Adipose tissue (tissue), 3 donors: ENCODE measurements around the gene RELT. TPM values are rescaled to one million over a fixed set of nuclear protein-coding genes. Genes with fewer than 3 reads are reported as not detected.
"Not testable (repeated sequence)": the region's sequence is repeated elsewhere in the genome, so short reads cannot be mapped to it uniquely, and the experiment has no call there.

ENCODE experiments used
- H3K27ac ChIP-seq: one replicate; pipeline ENCODE4 v1.5.1; 2013; ENCODE audit warnings: low read depth, low read length
- WGBS, 3 donors: extraction: QIAGEN DNeasy Blood & Tissue Kit; methylation state at CpG; one replicate each; pipeline ENCODE4 v1.1.7; 2013; 5-methylcytosine and 5-hydroxymethylcytosine counted together
- polyA plus RNA-seq, 3 donors: library from polyadenylated mRNA; stranded (reverse); fragments of 200-250 nt; gene quantifications; one replicate each; pipeline ENCODE4 v1.2.3, GENCODE V29; 2013
- donor health status: healthy with polysubstance abuse.
- donor health status: Bipolar disorder and iron deficiency.
- donor health status: healthy.

RELT gene
- polyA plus RNA-seq, 3 donors: 0.74 to 9.7 (median 2.1) TPM

DNA sequence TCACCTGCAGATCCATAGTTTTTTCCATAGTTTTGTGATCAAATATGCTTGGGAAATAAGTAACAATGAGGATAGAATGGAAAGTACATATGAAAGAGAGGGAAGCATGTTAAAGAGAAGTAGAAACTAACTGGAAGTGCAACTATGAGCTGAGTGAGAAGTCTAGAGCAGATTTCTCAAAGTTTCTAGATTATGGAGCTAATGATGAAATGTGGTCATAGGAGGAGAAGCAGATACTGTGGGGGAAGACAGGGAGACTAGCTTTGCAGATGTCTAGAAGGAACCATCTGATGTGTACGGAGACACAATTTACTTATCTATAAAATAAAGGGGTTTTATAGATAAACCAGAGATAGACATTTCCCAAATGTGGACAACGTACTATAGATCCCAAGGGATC lies 37.1 kb downstream of the RELT start:
- WGBS, 3 donors: 75 to 90% (median 87%) methylated on average over 2 of the region's 2 CpGs

GRCh38 chr11:73414977-73415651 lies 38.9 kb downstream of the RELT start:
- H3K27ac ChIP-seq: no peak overlapping the region
- WGBS, 3 donors: 39 to 68% (median 41%) methylated on average over 1 of the region's 1 CpG

More for the DNA sequence above, 37.1 kb downstream of the RELT start:
- no peak overlapping the region for H3K27ac ChIP-seq

DNA sequence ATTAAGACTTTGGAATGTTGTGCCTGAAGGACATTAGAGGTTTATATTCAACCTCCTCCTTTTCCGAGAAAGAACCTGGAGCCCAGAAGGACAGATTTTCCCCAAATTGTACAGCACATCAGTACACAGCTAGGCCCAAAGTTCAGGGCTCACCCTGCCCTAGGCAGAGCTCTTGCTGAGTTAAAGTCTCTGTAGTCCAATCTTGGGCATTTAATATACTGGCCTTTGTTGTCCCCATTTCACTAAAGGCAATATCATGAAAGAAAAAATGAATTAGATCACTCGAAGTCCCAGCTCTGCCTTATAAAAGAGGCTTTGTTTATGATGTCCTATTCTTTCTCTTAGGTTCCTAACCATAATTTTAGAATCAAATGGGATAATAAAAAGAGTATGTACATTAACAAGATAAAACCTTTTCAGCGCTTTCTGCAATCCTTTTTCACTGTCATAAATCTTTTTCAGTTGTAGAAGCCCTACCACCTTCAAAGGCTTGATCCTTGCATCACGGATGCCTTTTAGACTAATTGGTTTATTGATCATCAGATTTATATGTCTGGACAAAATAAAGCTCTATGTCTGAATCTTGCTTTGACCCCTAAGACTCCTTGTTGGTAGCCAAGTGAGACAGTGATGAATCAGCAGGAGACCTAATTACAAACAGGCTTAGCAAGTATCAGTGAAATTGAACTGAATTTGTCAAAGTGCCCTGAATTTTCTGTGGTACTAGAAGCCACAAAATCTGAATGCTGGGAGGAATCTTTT lies 39.8 kb downstream of the RELT start:
- H3K27ac ChIP-seq: no peak overlapping the region
- WGBS, 3 donors: 77 to 93% (median 93%) methylated on average over 4 of the region's 4 CpGs

DNA sequence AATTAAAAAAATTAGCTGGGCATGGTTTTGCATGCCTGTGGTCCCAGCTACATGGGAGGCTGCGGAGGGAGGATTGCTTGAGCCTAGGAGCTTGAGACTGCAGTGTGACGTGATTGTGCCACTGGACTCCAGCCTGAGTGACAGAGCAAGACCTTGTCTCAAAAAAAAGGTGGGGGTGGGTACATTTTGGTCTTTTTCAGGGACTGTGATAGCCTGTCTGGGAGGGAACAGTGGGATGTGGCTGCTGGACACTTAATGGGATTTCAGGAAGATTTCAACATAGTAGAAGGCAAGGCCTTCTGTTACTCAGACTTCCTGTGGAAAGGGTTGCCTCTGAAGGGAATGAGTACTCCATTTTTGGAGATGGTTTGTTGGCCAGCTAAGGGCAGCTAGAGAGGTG lies 40.6 kb downstream of the RELT start:
- 94 to 100% (median 98%) methylated on average over 2 of the region's 2 CpGs for WGBS, 3 donors
- H3K27ac ChIP-seq: no peak overlapping the region

- no peak overlapping the region for H3K27ac ChIP-seq
Measured at GRCh38 chr11:73420136-73420535, 43.9 kb downstream of the RELT start.

DNA sequence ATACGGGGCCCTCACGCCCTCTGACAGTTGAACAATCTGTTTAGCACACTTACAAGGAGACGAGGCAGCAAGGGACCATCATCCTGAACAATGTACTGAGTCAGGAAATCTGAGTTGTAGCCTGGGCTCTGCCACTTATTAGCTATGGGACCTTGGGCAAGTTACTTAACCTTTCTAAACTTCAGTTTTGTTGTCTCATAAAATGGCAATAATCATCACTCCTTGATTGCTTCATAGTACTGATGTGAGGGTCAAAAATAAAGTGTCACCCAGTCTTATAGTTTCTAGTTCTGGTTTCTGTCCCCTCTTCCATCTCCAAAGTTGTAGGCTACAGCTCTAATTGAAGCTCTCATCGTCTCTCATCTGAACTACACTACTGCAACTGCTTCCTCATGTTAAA lies 46.7 kb downstream of the RELT start:
- H3K27ac ChIP-seq: no peak overlapping the region
- 89 to 95% (median 92%) methylated on average over 4 of the region's 4 CpGs for WGBS, 3 donors

GRCh38 chr11:73423506-73423905 lies 47.3 kb downstream of the RELT start:
- 94 to 98% (median 98%) methylated on average over 3 of the region's 3 CpGs for WGBS, 3 donors
- H3K27ac ChIP-seq: no peak overlapping the region

DNA sequence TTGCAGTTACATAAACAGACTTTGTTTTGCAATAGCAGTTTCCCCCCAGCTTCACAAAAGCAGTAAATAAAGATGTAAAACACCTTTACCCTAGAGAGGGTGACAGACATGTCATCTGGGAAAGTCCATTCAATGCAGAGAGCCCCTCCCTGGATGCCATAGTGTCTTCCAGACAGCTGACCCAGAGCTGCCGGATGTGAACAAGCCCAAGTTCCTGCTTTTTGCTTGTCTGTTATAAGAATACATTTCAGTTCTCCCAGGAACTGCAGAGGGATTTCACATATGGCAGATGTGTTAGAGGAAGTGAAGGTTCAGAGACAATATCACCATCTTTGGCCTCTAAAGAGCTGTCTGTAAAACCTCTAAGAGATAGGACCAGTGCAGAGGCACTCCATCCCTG lies 48.9 kb downstream of the RELT start:
- WGBS, 3 donors: 19 to 95% (median 45%) methylated on average over 1 of the region's 1 CpG
- H3K27ac ChIP-seq: no peak overlapping the region

- 79 to 87% (median 84%) methylated on average over 2 of the region's 2 CpGs for WGBS, 3 donors
- no peak overlapping the region for H3K27ac ChIP-seq
Measured at GRCh38 chr11:73426219-73426850, 50.1 kb downstream of the RELT start.

DNA sequence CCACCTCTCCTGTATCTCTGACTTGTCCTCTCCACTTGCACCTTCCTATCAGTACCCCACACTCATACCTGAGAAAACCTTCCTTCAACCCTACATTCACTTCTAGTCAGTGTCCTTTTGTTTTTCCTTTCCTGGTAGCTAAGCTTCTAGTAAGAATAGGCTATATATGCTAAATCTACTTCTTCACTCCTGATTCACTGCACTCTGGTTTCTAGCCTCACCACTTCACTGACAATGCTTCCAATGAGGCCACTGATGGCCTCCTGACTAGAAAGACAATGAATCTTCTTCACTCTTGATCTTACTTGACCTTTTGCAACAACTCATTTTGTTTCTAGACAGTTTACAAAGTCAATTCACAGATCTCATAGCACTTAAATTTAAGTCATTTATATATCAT lies 52.0 kb downstream of the RELT start:
- no peak overlapping the region for H3K27ac ChIP-seq

GRCh38 chr11:73428699-73429098 lies 52.5 kb downstream of the RELT start:
- no peak overlapping the region for H3K27ac ChIP-seq

- no peak overlapping the region for H3K27ac ChIP-seq
- WGBS, 3 donors: 82 to 83% (median 83%) methylated on average over 5 of the region's 5 CpGs
Measured at GRCh38 chr11:73429121-73429750, 53.0 kb downstream of the RELT start.

DNA sequence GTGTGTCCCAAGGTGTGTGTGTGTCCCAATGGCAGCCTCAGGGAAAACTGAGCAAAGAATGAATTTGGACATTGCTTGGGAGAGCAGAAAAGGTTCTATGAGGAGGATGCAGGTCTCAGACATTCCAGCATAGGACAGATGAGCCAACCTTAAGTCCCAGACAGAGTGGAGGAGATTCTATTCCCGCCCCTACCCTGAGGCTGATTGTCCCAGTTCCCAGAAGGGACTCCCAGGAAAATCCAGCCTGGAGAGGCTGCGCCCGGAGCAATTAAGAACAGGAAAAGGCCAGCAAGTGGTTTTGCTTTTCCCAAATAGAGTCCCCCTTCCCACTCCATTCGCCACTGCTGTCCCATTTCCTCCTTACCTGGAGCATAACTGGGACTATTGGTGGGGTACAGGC lies 54.1 kb downstream of the RELT start:
- 89 to 91% (median 90%) methylated on average over 4 of the region's 4 CpGs for WGBS, 3 donors
- H3K27ac ChIP-seq: no peak overlapping the region

DNA sequence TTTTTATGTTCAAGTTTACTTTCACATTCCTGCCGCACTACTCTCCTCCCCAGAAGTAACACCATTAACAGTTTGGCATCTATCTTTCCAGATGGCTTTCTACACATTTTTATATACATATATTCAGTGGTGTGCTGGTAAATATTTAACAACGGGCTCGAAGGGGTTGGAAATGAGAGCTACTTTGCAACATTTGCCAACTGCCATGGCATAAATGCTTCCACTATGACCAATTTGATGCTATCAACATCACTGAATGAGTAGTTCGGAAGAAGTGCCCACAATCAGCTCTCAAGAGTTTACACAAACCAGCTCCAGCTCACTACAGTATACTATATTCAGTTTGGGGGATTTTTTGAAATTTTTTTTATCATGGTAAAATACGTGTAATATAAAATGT lies 55.2 kb downstream of the RELT start:
- 65 to 97% (median 93%) methylated on average over 5 of the region's 5 CpGs for WGBS, 3 donors
- H3K27ac ChIP-seq: no peak overlapping the region

GRCh38 chr11:73436859-73437258 lies 60.7 kb downstream of the RELT start:
- 93 to 100% (median 95%) methylated on average over 4 of the region's 4 CpGs for WGBS, 3 donors
- not testable (repeated sequence) for H3K27ac ChIP-seq

GRCh38 chr11:73439002-73439843 lies 63.0 kb downstream of the RELT start:
- WGBS, 3 donors: 80 to 90% (median 84%) methylated on average over 5 of the region's 5 CpGs
- H3K27ac ChIP-seq: no peak overlapping the region

- H3K27ac ChIP-seq: no peak overlapping the region
Measured at GRCh38 chr11:73445980-73446379, 69.8 kb downstream of the RELT start.

DNA sequence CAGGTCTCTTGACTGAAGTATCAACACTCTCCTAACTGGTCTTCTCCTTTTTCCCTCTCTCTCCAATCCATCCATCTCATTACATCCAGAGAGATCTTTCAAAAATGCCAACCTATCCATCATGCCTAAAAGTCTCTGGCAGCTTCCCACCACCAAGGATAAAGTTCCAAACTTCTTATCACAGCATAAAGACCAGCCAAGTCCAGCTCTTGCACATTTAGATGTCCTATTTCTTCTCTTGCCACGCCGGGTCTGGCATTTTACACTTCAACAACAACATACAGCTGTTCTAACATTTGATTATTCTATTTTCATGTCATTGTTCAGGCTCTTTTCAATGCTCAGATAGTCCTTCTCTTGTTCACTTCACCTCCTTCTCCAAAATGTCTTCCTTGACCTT lies 70.6 kb downstream of the RELT start:
- no peak overlapping the region for H3K27ac ChIP-seq
- WGBS, 3 donors: 88 to 95% (median 94%) methylated on average over 2 of the region's 2 CpGs
